ENCODE measurements around the gene SLCO1B3.

DNA sequence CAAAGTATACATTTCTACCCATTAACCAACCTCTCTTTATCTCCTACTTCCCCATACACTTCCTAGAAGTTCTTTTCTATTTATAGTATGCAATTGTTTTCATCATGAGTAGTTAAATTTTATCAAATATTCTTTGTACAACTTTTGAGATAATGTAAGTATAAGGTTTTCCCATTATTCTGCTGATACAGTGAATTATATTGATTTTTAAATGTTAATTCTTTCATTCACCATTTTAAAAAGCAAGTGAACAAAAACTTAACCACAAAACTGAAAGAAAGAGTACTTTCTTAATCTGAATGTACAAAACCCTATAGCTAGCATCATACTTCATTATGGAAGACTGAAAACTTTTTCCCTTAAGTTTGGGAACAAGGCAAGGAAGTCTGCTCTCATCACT lies 9.5 kb upstream of the SLCO1B3 start:
- no peak for TF ChIP-seq POLR2A (IDR thresholded peaks at IDR 0.05)
- TF ChIP-seq, protein P1, sequence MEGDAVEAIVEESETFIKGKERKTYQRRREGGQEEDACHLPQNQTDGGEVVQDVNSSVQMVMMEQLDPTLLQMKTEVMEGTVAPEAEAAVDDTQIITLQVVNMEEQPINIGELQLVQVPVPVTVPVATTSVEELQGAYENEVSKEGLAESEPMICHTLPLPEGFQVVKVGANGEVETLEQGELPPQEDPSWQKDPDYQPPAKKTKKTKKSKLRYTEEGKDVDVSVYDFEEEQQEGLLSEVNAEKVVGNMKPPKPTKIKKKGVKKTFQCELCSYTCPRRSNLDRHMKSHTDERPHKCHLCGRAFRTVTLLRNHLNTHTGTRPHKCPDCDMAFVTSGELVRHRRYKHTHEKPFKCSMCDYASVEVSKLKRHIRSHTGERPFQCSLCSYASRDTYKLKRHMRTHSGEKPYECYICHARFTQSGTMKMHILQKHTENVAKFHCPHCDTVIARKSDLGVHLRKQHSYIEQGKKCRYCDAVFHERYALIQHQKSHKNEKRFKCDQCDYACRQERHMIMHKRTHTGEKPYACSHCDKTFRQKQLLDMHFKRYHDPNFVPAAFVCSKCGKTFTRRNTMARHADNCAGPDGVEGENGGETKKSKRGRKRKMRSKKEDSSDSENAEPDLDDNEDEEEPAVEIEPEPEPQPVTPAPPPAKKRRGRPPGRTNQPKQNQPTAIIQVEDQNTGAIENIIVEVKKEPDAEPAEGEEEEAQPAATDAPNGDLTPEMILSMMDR (IDR thresholded peaks at IDR 0.05), result no peak

Measured in right lobe of liver (tissue), 4 donors.